Stimulated activated CD8-positive, alpha-beta memory T cell treated with anti-CD3 and anti-CD28 coated beads, Interleukin-4, amount 100 ng/mL, for 24 hours (primary cell): ENCODE data around the gene HHAT.

Experiments used
- DNase-seq: peaks from one replicate; pipeline ENCODE4 v3.0.0-alpha.2; 2020; ENCODE audit warnings: low read depth

Gene HHAT

DNA sequence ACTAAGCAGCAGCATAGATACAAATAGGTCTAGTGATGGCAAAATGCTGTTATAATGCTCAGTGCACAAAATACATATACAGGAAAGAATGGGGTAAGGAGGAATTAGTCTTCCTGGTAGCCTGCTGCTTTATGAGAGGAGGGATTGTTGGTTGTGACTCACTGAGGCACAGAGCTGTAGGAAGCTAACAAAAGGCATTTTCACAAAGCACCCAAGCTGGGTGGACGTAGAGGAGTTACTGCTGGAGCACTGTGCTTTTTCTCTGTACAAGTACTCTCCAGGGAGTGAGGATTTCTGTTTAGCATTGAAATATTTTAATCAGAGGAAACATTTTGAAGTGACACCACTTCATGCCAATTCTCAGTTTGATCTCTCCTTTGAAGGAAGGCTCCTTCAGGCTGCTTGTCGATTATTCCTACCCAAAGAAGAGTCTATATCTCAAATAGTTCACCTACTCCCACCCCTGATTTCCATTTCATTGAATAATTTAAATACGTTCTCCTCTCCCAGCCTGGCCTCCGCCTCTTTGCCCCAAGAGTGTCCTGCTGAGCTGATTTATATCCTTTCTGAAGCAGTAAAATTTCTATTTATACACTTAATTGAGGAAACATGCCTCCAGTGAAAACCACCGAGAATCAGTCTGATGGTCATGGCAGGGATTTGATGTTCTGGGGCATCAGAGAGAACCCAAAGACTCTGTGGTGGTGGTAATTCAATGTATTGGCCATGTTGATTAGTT is 271.9 kb downstream of the HHAT start:
- DNase-seq, result no peak

DNA sequence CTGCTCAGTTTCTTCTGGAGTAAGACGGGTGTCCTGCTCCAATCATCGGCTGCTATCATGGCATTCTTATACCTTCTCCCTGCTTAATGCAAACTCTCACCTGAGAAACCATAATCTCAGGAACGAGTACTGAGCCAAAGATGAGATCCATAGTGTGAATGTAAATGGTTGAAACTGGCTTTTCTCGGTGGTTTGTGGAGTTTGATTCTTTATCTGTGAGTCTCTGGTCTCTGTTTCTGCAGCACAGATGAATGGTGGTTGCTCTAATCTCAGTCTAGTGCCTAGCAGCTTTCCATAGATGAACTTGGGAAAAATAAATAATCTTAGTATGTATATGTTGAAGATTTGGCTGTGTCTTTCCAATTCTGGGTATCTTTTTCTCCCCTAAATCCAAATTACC is 274.4 kb downstream of the HHAT start:
- DNase-seq, result no peak

DNA sequence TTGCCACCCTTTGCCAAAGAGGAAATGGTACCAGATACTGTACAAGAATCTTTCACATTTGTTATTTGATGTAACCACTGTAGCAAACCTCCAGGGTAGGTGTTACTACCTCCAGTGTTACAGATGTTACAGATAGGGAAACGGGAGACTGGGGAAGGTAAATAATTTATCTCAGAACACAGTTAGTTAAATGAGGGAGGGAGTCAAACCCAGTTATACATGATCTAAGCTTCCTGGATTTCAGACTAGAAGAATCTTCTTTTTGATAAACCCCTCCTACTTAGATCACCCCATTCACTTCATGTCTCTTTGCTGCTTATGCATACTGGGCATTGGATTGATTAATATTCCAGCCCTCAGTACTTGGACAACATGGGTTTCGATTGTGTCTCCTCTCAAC is 276.4 kb downstream of the HHAT start:
- DNase-seq, result no peak

DNA sequence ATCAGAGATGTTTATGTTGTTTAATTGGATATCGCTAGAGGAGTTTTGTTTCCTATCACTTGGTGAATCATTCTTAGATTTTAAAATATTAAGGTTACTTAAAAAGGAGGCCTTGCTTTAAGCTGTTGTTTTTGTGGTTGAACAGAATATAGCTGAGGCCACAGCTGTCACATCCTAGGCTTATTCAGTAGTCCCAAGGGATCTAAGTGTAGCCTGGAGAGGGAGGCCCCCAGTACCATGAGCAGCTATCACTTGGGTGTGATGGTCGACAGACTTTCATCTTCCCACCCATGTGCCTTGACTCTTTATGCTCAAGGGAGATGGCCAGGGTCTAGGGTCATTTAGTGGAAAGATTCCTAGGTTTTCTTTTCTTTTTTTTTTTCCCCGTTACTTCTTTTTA is 278.7 kb downstream of the HHAT start:
- no peak for DNase-seq

DNA sequence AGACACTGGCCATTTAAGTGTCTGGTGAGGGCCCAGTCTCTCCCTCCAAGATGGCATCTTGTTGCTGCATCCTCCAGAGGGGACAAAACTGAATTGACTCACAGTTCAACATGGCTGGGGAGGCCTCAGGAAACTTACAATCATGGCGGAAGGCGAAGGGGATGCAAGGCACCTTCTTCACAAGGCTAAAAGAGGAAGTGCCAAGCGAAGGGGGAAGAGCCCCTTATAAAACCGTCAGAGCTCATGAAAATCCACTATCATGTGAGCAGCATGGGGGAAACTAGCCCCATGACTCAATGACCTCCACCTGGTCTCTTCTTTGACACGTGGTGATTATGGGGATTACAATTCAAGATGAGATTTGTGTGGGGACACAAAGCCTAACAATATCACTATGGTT is 280.1 kb downstream of the HHAT start:
- no peak for DNase-seq

DNA sequence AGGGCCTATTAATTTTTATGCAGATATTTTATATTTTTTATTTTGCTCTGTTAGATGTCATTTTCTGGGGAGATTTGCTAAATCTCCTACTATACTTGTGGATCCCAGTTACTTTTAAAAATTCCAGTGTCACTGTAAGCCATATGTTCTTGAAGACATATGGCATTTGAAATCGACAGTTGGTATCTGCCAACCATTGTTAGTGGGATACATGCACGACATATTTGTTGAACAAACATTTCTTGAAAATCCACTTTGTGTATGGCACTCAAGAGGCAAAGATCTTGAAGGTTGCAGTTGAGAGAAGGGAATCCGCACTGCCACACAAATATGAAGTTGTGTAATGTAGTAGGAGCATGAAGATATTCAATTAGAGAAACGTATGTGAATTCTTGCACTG is 287.7 kb downstream of the HHAT start:
- no peak for DNase-seq

DNA sequence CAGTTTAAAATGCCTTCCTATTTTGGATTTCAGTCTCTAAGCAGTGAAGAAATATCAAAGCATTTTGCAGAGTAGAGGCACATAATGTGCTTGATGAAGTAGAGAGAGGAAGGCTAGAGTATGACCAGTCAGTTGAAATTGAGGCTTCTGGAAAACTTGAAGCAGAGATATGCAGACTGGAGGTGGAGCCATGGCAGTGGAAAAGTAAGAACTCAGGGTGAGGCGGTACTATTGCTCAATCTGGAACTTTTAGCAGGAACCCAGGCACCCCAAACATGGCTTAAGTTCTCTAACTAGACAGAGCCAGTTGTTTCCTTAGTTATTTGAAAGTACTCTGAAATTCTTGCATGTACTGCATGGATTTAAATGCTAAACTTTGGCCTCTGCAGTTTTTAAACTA is 288.6 kb downstream of the HHAT start:
- DNase-seq, result no peak

DNA sequence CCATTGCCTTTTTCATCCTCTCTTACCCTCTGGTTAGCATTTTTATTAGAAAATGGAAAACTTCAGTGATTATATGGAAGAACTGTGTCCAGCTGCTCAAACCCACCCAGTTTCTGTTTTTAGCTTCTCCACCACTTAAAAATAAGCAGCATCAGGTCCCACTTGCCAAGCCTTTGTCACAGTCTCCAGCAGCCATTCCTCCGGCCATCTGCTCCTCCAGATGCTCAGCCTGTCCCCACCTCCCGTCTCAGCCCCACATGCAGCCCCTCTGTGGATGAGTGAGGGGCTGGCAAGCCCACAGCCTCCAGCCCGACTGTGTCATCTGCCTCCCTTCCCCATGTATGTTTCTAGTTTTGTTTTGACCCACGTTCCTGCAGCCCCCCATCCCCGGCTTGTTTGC is 289.7 kb downstream of the HHAT start:
- DNase-seq, result no peak

DNA sequence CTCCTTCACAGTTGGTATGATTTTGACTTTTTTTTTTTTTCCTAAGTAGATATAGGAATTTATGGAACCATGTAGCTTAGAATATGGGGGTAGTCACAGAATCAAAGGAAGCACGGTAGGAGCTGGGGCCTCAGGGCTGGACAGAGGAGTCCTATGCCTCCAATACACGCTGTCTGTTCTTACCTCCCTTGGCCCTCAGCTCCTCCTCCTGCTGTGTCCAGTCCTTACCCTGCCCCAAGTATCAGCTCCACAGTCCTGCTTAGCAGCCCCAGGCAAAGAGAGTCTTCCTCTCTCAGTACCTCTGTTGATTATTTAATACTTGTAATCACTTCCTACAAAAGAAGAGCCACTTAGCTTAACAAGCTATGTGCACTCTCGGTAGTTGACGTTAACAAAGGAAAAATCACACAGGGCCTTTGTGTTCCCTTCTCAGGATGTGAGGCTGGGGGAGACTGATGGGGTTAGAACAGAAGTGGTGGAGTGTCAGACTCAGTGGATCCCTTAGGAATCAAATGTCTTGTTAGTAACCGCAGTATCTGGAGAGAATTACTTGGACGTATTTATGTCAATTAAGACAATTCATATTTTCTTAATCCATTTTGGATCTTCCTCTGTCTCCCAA is 292.3 kb downstream of the HHAT start:
- no peak for DNase-seq

DNA sequence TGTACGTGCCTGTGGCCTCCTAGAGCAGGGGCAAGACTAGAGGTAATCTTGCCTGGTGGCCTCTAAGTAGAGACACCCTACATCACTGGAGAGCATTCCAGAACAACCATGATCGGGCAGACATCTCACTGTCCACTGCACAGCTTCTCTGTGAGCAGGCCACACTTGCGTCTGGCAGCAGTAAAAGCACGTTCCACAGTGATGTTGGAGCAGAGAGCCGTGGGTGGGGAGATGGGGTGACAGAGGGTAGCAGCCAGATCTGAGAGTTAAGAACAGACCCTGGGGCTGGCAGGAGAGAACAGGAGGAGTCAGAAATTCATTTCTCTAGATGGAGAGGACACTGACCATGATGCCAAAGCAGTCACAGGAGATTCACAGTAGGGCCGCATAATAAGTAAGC is 293.0 kb downstream of the HHAT start:
- DNase-seq, result no peak

DNA sequence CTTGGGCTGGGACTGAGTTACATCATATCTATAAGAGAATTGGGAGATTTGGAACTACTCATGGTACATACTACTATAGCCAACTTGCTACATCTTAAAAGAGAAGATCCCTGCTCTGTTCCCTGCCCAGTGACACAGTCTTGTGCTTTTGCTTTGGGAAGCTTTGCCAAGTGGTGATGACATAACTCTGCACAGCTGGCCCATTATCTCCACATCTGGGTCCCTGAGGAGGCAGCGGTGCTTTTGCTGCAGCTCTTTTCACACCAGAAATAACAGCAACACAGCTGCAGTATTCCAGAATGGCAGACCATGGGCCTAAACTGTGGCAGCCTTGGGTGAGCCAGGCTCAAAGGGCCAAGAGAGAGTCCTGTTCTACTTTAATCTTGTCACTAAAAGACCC is 296.0 kb downstream of the HHAT start:
- DNase-seq, result no peak

DNA sequence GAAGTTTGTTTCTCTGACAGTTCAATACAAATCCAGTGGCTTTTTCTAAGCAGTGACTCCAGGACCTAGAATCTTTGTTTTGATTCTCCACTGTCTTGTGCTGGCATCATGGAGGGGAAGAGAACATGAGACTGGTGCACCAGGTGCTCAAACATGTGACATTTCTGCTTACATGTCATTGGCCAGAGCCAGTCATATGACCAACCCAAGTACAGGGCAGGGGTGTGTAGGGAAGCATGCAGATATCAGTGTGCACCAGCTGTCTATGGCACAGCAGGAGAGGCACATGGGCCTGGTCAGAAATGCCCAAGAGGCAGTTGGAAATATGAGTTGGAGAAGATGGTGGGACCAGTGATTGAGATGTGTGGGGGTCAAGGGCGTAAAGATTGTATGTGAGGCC is 297.0 kb downstream of the HHAT start:
- no peak for DNase-seq

DNA sequence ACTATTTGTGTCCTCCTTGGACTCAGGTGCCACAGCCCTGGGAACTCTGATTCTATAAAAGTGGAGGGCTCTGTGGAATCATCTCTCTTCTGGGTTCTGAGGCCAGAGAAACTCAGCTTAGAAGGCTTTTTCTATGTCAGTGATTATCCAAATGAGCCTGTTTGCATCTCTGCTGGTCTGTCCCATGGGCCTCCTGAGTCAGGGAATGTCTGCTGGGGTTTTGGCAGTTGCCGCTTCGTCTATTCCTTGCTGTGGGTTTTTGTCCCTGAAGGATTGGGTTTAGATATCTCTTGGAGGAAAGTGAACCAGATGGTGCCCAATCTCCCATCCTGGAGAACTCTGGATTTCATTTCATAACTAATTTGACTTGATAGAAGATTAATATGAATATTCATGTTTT is 297.6 kb downstream of the HHAT start:
- DNase-seq, result no peak

DNA sequence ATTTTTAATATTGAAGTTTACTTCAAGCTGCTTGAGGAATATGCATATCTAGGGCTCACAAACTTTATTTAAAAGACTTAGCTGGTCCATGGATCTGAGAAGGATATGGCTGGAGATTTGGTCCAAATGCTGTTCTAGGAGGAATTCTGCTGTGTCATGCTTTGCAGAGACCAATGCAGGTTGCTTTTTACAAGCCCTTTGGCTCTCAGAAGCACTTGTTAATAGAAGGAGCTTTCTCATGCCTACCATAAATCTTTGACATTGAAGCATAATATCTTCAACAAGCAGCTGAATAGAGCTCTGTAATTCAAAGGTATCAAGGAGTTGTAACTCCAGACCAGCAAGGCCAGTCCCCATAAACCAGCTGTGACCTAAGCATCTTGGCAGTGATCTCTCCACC is 299.1 kb downstream of the HHAT start:
- DNase-seq, result no peak

DNA sequence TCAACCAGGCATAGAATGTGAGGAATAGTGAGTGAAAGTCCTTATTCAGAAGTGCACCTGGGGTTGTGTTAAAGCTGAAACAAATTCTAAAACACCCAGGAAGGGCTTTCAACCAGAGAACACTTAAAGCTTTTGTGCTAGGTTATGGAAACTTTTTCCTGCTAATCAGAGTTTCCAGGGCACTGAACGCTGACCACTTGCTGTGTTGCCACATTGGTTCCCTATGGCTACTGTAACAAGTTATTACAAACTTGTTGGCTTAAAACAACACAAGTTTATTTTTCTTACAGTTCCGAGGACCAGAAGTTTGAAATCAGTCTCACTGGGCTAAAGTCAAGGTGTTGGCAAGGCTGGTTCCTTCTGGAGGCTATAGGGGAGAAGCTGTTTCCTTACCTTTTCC is 300.6 kb downstream of the HHAT start:
- no peak for DNase-seq

DNA sequence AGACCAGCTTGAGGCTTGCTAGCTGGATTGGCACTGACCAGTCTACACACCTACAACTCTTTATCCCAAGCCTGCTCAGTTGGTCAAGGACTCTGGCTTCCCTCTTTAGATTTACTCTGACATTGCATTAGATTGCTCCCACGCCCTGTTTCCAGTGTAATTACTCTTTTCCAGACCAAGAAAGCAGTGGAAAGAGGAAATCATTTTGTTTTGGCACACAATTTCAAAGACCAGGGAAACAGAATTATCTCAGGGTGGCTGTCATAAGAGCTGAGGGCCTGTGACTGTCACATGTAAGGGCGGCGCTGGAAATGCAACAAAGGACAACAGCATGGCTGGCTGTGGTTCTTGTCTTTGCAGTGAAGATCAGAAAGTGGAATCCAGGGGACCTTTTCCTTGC is 302.7 kb downstream of the HHAT start:
- DNase-seq, result no peak

DNA sequence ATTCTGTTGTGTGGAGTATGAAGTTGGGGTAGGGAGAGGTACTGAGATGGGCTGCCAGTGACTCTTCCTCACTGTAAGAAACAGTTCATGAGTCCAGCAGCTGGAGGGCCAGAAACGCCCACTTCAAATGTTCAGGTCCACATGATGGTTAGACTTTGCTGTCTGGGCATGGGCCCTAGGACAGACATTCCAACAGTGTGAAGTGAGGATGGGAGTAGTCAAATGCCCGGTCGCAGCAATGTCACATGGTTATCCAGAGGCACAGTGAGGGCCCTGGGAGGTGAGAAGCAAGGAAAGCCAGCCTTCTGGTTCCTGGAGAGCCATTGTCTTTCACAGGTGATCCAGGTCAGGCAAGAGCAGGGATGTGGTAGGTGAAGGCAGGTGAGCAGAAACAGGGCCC is 304.4 kb downstream of the HHAT start:
- no peak for DNase-seq

DNA sequence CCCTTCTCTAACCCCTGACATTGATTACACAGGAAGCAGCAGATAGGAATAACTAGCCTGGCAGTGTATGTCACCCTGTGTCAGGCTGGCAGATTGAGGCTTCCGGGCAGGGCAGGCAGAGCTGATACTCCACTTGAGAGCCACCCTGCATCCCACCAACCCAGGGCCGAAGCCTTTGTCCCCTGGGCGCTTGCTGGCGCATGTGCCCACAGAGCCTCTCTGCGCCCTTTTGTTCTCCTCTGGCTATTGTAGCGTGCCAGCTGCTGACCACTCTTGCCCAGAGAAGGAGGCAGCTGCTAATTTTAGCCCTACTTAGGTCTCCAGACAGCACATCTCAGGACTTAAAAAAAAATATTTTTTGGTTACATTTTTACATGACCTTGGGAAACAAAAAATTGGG is 304.9 kb downstream of the HHAT start:
- DNase-seq, result no peak

DNA sequence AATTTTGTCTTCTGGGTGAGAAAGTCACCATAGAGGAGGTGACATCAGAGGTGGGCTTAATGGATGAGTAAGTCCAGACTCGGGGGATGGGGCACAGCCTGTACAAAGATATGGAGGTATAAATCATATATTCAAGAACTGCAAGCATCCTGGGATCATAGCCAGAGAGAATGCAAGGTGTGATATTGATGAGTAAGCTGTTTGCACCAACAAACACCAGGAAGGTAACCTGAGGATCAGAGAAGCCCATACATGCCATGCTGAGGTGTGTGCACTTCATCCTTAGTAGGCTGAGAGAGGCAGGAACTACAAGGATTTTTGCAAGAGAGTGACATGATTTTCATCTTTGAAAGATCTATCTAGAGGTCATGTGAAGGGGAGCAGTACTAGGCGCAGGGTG is 306.4 kb downstream of the HHAT start:
- no peak for DNase-seq

DNA sequence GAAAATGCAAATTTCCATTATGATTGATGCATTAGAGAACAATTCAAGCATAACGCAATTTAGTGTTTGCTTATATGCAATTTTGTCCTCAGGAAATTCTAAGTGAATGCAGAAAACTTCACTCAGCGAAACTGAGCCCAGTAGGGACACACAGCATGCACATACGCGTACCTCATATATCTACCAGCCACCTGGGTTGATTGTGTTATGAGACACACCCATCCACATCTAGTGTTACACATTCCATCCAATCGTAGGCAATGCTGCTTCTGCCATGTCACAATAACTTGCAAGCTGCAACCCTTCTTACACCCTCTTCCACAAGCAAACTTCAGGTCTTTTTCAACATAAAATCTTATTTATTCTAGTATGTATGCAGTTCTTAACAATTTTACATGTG is 312.9 kb downstream of the HHAT start:
- DNase-seq, result no peak

DNA sequence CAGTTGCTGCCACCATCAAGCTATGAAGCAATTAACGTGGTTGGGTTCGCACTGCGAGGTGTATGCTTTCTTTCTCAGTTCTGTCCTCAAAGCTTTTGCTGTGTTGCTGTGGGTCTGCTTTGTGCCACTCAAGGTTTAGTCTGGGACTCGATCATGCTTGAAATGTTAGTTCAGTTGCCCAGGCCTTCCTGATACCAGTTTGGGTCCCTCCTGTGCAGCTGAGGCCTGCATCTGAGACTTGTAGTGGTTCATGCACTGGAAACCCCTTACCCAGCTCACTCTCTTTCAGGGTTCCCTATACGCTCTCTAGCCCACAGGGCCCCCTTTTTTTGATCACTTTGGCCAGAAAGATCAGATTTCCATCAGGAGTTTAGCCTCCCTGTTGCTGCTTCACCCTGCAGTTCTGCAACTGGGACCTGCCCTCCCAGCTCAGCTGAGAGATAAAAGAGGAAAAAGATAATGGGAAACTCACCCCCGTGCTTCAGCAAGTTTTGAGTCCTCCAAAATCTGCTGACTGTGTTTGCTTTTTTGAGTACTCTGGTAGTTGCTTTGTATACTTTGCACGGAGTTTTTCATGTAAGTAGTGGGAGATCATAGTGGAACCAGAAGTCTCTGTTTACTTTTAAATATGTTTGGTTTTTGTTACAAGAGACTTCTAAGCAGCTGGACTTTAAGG is 317.0 kb downstream of the HHAT start:
- DNase-seq, result no peak

DNA sequence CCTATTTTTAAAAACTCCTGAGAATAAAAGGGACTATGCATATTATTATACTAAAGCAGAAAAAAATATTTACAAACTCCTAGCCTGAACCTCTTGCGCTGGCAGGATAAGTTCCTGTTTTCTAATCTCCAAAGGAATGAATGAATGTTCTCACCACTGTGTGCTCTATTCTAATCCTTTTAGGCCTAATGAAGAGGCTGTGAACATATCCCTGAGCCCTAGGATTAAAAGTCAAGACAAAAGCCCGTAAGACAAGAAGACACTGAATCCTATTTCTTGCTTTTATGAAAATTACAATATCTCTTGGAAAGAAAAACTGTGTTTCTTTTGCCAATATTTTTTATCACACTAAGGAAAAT is 317.5 kb downstream of the HHAT start:
- DNase-seq, result no peak

DNA sequence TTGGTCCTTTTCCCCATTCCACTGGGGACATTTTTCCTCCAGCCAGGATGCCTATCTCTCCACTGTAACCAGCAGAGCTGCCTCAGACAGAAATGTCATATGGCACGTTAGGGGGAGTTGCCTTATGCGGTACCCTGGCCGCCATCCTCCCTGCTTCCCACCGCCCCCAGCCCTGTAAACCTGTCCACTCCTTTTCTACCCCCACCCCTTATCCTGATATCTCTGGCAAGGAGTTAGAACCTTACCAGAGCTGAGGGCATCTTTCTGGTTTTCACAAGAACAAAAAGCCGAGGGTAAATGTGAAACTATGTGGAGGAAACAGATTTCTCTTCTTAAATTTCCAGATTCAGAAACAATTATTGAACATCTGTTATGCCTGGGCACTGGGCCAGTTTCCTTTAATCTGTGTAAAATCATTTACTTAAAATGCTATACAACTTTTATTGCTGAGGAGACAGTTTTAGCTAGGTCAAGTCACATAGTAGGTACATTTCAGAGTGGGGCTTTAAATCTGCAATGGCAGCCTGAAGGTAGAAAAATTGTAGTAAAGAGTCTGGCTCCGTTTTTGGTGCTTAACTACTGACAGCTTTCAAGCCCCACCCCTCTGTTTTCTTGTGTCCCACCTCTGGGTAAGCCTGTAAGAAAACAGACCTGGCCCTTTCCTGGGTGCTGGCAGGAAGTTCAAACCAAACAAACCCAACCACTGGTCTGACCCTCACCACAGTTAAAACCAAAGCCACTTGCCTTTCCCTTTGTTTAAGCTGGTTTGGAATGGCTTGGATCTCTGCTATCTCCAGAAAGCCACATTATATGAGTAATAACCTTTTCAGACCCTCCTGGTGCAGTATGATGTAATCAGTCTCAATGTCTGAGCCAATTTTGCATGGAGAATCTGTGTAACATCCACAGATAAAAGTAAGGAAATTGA is 319.0 kb downstream of the HHAT start:
- DNase-seq, result no peak
